Panc1 (cell line): ENCODE results near the gene COPS4. TPM values are rescaled to one million over a fixed set of nuclear protein-coding genes. Genes with fewer than 3 reads are reported as not detected.
A peak's percentile ranks its signal among the peaks of the same experiment; 100 is the strongest.

Source experiments
- ATAC-seq: fragments of 200-7000 bp; cut with Tn5 transposase; 2 replicates; pipeline ENCODE4 v1.9.1; 2020; ENCODE audit warnings: mild to moderate bottlenecking, moderate library complexity
- BruUV-seq: library from RNA; stranded (reverse); fragments of 400-500 nt; replicated peaks from 2 replicates; lab custom pipeline; 2021; lab: Mats Ljungman, UMichigan
- CTCF ChIA-PET: fragments of 300-600 bp; sonication (Branson Sonifier 250); formaldehyde crosslinking; loops from one replicate; lab custom pipeline; 2022; ENCODE audit warnings: antibody characterized with exemption; lab: Charles Lee
- POLR2A ChIA-PET: fragments of 300-600 bp; sonication (Branson Sonifier 250); formaldehyde crosslinking; loops from one replicate; lab custom pipeline; 2022; ENCODE audit warnings: antibody characterized with exemption; lab: Charles Lee
- DNase-seq: peaks from one replicate; pipeline ENCODE4 v3.0.0-alpha.2; 2010; ENCODE audit warnings: low read depth, low spot score
- H3K27ac ChIP-seq: 2 replicates; pipeline ENCODE4 v1.5.1; 2011; ENCODE audit warnings: mild to moderate bottlenecking, low read length, inconsistent platforms
- H3K27me3 ChIP-seq: fragments of 200-500 bp; sonication (Bioruptor generic); 2 replicates; pipeline ENCODE4 v1.6.0; 2014; ENCODE audit warnings: low read length, inconsistent platforms; ENCODE audit not compliant: control insufficient read depth, insufficient read depth
- H3K36me3 ChIP-seq: fragments of 200-500 bp; sonication (Bioruptor generic); 2 replicates; pipeline ENCODE4 v1.5.1; 2014; ENCODE audit warnings: inconsistent platforms, mild to moderate bottlenecking, low read length, moderate library complexity; ENCODE audit not compliant: control insufficient read depth, insufficient read depth
- H3K4me1 ChIP-seq: 2 replicates; pipeline ENCODE4 v1.5.1; 2011; ENCODE audit warnings: inconsistent platforms, mild to moderate bottlenecking, low read length, moderate library complexity; ENCODE audit not compliant: control insufficient read depth, insufficient read depth
- H3K4me3 ChIP-seq, 2 experiments: 2 replicates each; pipeline ENCODE4 v1.5.1; 2011 to 2012; ENCODE audit warnings: low read depth in 2 of 2, low read length in 2 of 2, mild to moderate bottlenecking in 2 of 2, inconsistent platforms in 1 of 2, moderate library complexity in 1 of 2
- H3K9me3 ChIP-seq: fragments of 200-500 bp; sonication (Bioruptor generic); 2 replicates; pipeline ENCODE4 v1.5.1; 2014; ENCODE audit warnings: low read depth, mild to moderate bottlenecking, inconsistent platforms, low read length, moderate library complexity; ENCODE audit not compliant: control insufficient read depth, insufficient read depth
- POLR2AphosphoS5 ChIP-seq: IDR thresholded peaks from 2 replicates; pipeline ENCODE4 v1.6.1; 2012; ENCODE audit warnings: mild to moderate bottlenecking, low read depth, low read length, moderate library complexity
- SIN3A ChIP-seq: IDR thresholded peaks from 2 replicates; pipeline ENCODE4 v1.6.1; 2012; ENCODE audit warnings: low read depth, mild to moderate bottlenecking, low read length, moderate library complexity, borderline replicate concordance; ENCODE audit not compliant: insufficient read depth
- TCF7L2 ChIP-seq: IDR thresholded peaks from 2 replicates; pipeline ENCODE4 v1.6.1; 2011; ENCODE audit warnings: mild to moderate bottlenecking, low read depth, low read length, inconsistent platforms
- in situ Hi-C: cut with HindIII; loops from 2 replicates; pipeline ENCODE4 v1.10.0; 2016; ENCODE audit warnings: low sequenced_read_pairs, low pct_unique_long_range_greater_than_20kb
- intact Hi-C: fragments of 100-400 bp; cut with micrococcal nuclease; formaldehyde crosslinking; loops from one replicate; pipeline ENCODE4 v1.10.0; 2022; ENCODE audit not compliant: unreplicated experiment
- total RNA-seq: library from RNA; stranded (reverse); gene quantifications from one replicate; pipeline ENCODE4 v1.2.1, GENCODE V29; 2021; ENCODE audit not compliant: unreplicated experiment
- TF ChIP-seq, protein P1 (sequence below): fragments of 450-650 bp; IDR thresholded peaks from 2 replicates; pipeline ENCODE4 v1.5.1; 2017; ENCODE audit warnings: mild to moderate bottlenecking
- TF ChIP-seq, protein P2 (sequence below), 2 experiments: IDR thresholded peaks; 2 replicates each; pipeline ENCODE4 v1.6.1; 2011 to 2012; ENCODE audit warnings: low read depth in 2 of 2, control low read depth in 1 of 2, low read length in 1 of 2, mild to moderate bottlenecking in 1 of 2, moderate library complexity in 1 of 2; ENCODE audit not compliant: insufficient read depth in 1 of 2

Gene COPS4
- total RNA-seq, 1 experiment from 2014 or later = 23.7 TPM

DNA sequence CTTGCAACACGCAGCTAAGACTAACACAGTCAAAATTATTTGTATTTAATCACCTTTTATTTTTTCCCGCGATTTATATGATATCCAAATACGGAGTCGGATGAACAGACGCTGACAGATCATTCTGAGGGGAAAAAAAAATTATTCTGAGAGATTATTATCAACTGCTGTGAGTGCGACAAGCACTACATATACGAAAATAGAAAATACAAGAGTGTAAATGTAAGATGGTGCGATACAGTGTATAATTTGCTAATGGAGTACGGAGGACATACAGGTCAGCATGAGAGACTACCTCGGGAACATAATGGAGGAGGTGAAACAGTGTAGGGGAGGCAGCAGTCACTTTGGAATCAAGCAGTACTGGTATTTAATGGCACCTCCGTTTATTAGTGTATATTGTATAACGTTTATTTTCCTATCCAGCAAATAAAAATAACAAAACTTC lies 21.5 kb upstream of the COPS4 start:
- Histone ChIP-seq H3K4me1 (peaks cover 9% of the 10 kb centered on the region; the same call in 1 of the 2 replicates), H3K27me3 (no peaks in the 10 kb centered on the region), H3K4me3 (peak overlapping the region; percentile 69 to 76), H3K9me3 (no peaks in the 10 kb centered on the region), H3K27ac (peak overlapping the region; percentile 96), H3K36me3 (no peaks in the 10 kb centered on the region; the same call in 1 of the 2 replicates)
- ATAC-seq = no peak
- no TSS peak for BruUV-seq
- in situ Hi-C loops (no loop called here), intact Hi-C loops (no loop called here)
- no peak for DNase-seq
- POLR2A ChIA-PET = interaction anchor here (0.9 kb wide), 1 partner anchor 22 kb away, joined by 4 read pairs; the partner anchor contains the start of gene COPS4
- TF ChIP-seq, protein P1, sequence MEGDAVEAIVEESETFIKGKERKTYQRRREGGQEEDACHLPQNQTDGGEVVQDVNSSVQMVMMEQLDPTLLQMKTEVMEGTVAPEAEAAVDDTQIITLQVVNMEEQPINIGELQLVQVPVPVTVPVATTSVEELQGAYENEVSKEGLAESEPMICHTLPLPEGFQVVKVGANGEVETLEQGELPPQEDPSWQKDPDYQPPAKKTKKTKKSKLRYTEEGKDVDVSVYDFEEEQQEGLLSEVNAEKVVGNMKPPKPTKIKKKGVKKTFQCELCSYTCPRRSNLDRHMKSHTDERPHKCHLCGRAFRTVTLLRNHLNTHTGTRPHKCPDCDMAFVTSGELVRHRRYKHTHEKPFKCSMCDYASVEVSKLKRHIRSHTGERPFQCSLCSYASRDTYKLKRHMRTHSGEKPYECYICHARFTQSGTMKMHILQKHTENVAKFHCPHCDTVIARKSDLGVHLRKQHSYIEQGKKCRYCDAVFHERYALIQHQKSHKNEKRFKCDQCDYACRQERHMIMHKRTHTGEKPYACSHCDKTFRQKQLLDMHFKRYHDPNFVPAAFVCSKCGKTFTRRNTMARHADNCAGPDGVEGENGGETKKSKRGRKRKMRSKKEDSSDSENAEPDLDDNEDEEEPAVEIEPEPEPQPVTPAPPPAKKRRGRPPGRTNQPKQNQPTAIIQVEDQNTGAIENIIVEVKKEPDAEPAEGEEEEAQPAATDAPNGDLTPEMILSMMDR = no peak
- TF ChIP-seq, protein P2, sequence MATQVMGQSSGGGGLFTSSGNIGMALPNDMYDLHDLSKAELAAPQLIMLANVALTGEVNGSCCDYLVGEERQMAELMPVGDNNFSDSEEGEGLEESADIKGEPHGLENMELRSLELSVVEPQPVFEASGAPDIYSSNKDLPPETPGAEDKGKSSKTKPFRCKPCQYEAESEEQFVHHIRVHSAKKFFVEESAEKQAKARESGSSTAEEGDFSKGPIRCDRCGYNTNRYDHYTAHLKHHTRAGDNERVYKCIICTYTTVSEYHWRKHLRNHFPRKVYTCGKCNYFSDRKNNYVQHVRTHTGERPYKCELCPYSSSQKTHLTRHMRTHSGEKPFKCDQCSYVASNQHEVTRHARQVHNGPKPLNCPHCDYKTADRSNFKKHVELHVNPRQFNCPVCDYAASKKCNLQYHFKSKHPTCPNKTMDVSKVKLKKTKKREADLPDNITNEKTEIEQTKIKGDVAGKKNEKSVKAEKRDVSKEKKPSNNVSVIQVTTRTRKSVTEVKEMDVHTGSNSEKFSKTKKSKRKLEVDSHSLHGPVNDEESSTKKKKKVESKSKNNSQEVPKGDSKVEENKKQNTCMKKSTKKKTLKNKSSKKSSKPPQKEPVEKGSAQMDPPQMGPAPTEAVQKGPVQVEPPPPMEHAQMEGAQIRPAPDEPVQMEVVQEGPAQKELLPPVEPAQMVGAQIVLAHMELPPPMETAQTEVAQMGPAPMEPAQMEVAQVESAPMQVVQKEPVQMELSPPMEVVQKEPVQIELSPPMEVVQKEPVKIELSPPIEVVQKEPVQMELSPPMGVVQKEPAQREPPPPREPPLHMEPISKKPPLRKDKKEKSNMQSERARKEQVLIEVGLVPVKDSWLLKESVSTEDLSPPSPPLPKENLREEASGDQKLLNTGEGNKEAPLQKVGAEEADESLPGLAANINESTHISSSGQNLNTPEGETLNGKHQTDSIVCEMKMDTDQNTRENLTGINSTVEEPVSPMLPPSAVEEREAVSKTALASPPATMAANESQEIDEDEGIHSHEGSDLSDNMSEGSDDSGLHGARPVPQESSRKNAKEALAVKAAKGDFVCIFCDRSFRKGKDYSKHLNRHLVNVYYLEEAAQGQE (IDR thresholded peaks at IDR 0.05; ENCODE audit: insufficient read depth in 1 of 2, low read depth in 2 of 2, low read length in 1 of 2) = no peak
- TF ChIP-seq TCF7L2 = no peak
- TF ChIP-seq POLR2AphosphoS5 = no peak
- TF ChIP-seq SIN3A = no peak
- CTCF ChIA-PET = interaction anchor here (1.0 kb wide), 1 partner anchor 21 kb away, joined by 14 read pairs; the partner anchor contains the start of gene COPS4

DNA sequence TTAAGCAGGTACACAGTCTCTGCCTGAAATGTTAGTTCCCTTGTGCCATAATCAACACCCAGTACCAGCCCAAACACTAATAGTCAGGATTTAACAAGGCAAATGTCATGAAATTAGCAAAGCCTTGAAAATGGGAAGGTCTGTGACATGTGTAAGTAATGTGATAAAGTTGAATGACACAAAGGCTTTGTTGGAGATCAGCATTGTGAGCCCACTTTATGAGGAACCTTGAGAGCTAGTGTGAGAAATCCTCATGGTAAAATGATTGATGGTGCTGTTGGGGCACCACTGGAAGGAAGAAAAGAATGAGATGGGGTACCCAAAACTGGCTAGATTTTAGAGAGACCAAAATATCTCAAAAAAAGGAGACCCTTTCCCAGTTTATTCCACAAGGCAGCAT lies 21.1 kb upstream of the COPS4 start:
- Histone ChIP-seq H3K36me3 (no peaks in the 10 kb centered on the region; the same call in 1 of the 2 replicates), H3K9me3 (no peaks in the 10 kb centered on the region), H3K4me3 (peak overlapping the region; percentile 69 to 76), H3K4me1 (peaks cover 8% of the 10 kb centered on the region; the same call in 1 of the 2 replicates), H3K27ac (peak overlapping the region; percentile 96), H3K27me3 (no peaks in the 10 kb centered on the region)
- intact Hi-C loops = no loop called here
- ChIA-PET CTCF (no interaction called here), POLR2A (no interaction called here)
- no peak for DNase-seq
- BruUV-seq = no TSS peak
- no peak for TF ChIP-seq SIN3A
- TF ChIP-seq, protein P2 (IDR thresholded peaks at IDR 0.05; ENCODE audit: insufficient read depth in 1 of 2, low read depth in 2 of 2, low read length in 1 of 2) = no peak
- TF ChIP-seq POLR2AphosphoS5 = no peak
- TF ChIP-seq TCF7L2 = no peak
- TF ChIP-seq, protein P1 = no peak
- in situ Hi-C loops = no loop called here
- no peak for ATAC-seq
